ENCODE data around the gene CCSER1. TPM values are rescaled to one million over a fixed set of nuclear protein-coding genes. Genes with fewer than 3 reads are reported as not detected.

Gene CCSER1
- total RNA-seq, 1 experiment from 2014 or later, result 0.05 TPM

- CTCF ChIA-PET, result no interaction called here
- ATAC-seq (no peak), DNase-seq (ENCODE audit: low read depth, low spot score) (no peak)
- H3K36me3 ChIP-seq (ENCODE audit: control insufficient read depth, insufficient read depth, low read length), result no peaks in the 10 kb centered on the region
- no peaks in the 10 kb centered on the region for H3K9me3 ChIP-seq (ENCODE audit: control insufficient read depth, insufficient read depth, low read depth, low read length)
- intact Hi-C loops (cut with micrococcal nuclease; ENCODE audit: unreplicated experiment), result no loop called here
- no peaks in the 10 kb centered on the region for H3K27me3 ChIP-seq (ENCODE audit: control insufficient read depth, insufficient read depth, low read length)
- no peak overlapping the region for H3K27ac ChIP-seq (ENCODE audit: low read length)
- no peak for TF ChIP-seq TCF7L2 (IDR thresholded peaks at IDR 0.05; ENCODE audit: low read depth, low read length)
- TF ChIP-seq REST (IDR thresholded peaks at IDR 0.05; ENCODE audit: insufficient read depth in 1 of 2, low read depth in 2 of 2, low read length in 1 of 2), result no peak
- TF ChIP-seq SIN3A (IDR thresholded peaks at IDR 0.05; ENCODE audit: borderline replicate concordance, insufficient read depth, low read depth, low read length), result no peak
- TF ChIP-seq CTCF (IDR thresholded peaks at IDR 0.05), result no peak
- TF ChIP-seq POLR2AphosphoS5 (IDR thresholded peaks at IDR 0.05; ENCODE audit: low read depth, low read length), result no peak
- in situ Hi-C loops (cut with HindIII; ENCODE audit: low pct_unique_long_range_greater_than_20kb, low sequenced_read_pairs), result no loop called here
- no peaks in the 10 kb centered on the region for H3K4me1 ChIP-seq (ENCODE audit: control insufficient read depth, insufficient read depth, low read length)
- POLR2A ChIA-PET, result no interaction called here
- no TSS peak for BruUV-seq (replicated peaks)
- H3K4me3 ChIP-seq (ENCODE audit: low read depth in 2 of 2, low read length in 2 of 2), result no peak overlapping the region
Measured at GRCh38 chr4:91472046-91472445, 1344.9 kb downstream of the CCSER1 start.

- BruUV-seq (replicated peaks), result no TSS peak
- ChIA-PET CTCF (no interaction called here), POLR2A (no interaction called here)
- DNase-seq (ENCODE audit: low read depth, low spot score) (no peak), ATAC-seq (no peak)
- Histone ChIP-seq H3K27me3 (ENCODE audit: control insufficient read depth, insufficient read depth, low read length) (no peaks in the 10 kb centered on the region), H3K36me3 (ENCODE audit: control insufficient read depth, insufficient read depth, low read length) (no peaks in the 10 kb centered on the region), H3K4me3 (ENCODE audit: low read depth in 2 of 2, low read length in 2 of 2) (no peak overlapping the region), H3K27ac (ENCODE audit: low read length) (no peak overlapping the region), H3K9me3 (ENCODE audit: control insufficient read depth, insufficient read depth, low read depth, low read length) (no peaks in the 10 kb centered on the region), H3K4me1 (ENCODE audit: control insufficient read depth, insufficient read depth, low read length) (no peaks in the 10 kb centered on the region)
- in situ Hi-C loops (cut with HindIII; ENCODE audit: low pct_unique_long_range_greater_than_20kb, low sequenced_read_pairs), result no loop called here
- intact Hi-C loops (cut with micrococcal nuclease; ENCODE audit: unreplicated experiment), result no loop called here
- TF ChIP-seq REST (IDR thresholded peaks at IDR 0.05; ENCODE audit: insufficient read depth in 1 of 2, low read depth in 2 of 2, low read length in 1 of 2) (no peak), CTCF (IDR thresholded peaks at IDR 0.05) (no peak), POLR2AphosphoS5 (IDR thresholded peaks at IDR 0.05; ENCODE audit: low read depth, low read length) (no peak), SIN3A (IDR thresholded peaks at IDR 0.05; ENCODE audit: borderline replicate concordance, insufficient read depth, low read depth, low read length) (no peak), TCF7L2 (IDR thresholded peaks at IDR 0.05; ENCODE audit: low read depth, low read length) (no peak)
Measured at GRCh38 chr4:91485415-91485814, 1358.2 kb downstream of the CCSER1 start.
